Neuronal stem cell (in vitro differentiated cells): Measurements from ENCODE around the gene SPATS2L.
"Not testable (repeated sequence)": the region's sequence is repeated elsewhere in the genome, so short reads cannot be mapped to it uniquely, and the experiment has no call there.

Experiments used
- DNase-seq: peaks from one replicate; pipeline ENCODE4 v3.0.0-alpha.2; 2013; ENCODE audit warnings: low spot score
- H2AFZ ChIP-seq: one replicate; pipeline ENCODE4 v1.6.1; 2013; ENCODE audit warnings: mild to moderate bottlenecking, low read length, inconsistent platforms
- H2AK5ac ChIP-seq: 2 replicates; pipeline ENCODE4 v1.6.1; 2013; ENCODE audit warnings: low read depth, mild to moderate bottlenecking, inconsistent platforms, low read length, moderate library complexity, mixed read lengths
- H2BK120ac ChIP-seq: 2 replicates; pipeline ENCODE4 v1.6.1; 2013; ENCODE audit warnings: low read depth, mild to moderate bottlenecking, inconsistent platforms, low read length, moderate library complexity, mixed read lengths
- H2BK12ac ChIP-seq: one replicate; pipeline ENCODE4 v1.6.1; 2013; ENCODE audit warnings: low read length, inconsistent platforms
- H2BK15ac ChIP-seq: 2 replicates; pipeline ENCODE4 v1.6.1; 2013; ENCODE audit warnings: mild to moderate bottlenecking, low read length, inconsistent platforms, mixed read lengths
- H2BK5ac ChIP-seq: one replicate; pipeline ENCODE4 v1.6.1; 2013; ENCODE audit warnings: inconsistent platforms, mild to moderate bottlenecking, low read length, moderate library complexity
- H3K14ac ChIP-seq: one replicate; pipeline ENCODE4 v1.6.1; 2013; ENCODE audit warnings: low read length, inconsistent platforms
- H3K18ac ChIP-seq: 2 replicates; pipeline ENCODE4 v1.6.1; 2013; ENCODE audit warnings: low read length, inconsistent platforms
- H3K23ac ChIP-seq: 2 replicates; pipeline ENCODE4 v1.6.1; 2013; ENCODE audit warnings: low read depth, mild to moderate bottlenecking, mixed read lengths, low read length, inconsistent platforms; ENCODE audit not compliant: poor library complexity
- H3K27ac ChIP-seq: replicated peaks from 3 replicates; pipeline ENCODE4 v1.5.1; 2013; ENCODE audit warnings: low read length, inconsistent platforms
- H3K27me3 ChIP-seq, 3 experiments: 2 replicates each; pipeline ENCODE4 v1.6.1; 2013; ENCODE audit warnings: low read length in 3 of 3, mild to moderate bottlenecking in 2 of 3, inconsistent platforms in 1 of 3, low read depth in 1 of 3, mixed read lengths in 1 of 3, moderate library complexity in 1 of 3; ENCODE audit not compliant: control insufficient read depth in 3 of 3, insufficient read depth in 3 of 3
- H3K36me3 ChIP-seq, 2 donors: replicated peaks in 1 of 2; 2 replicates each; pipeline ENCODE4 v1.6.1; 2013; ENCODE audit warnings: low read length in 2 of 2; ENCODE audit not compliant: control insufficient read depth in 2 of 2, insufficient read depth in 2 of 2
- H3K4ac ChIP-seq: 2 replicates; pipeline ENCODE4 v1.6.1; 2013; ENCODE audit warnings: inconsistent platforms, mild to moderate bottlenecking, low read length, moderate library complexity
- H3K4me1 ChIP-seq, 2 donors: 1 replicate in 1 of 2; 2 replicates in 1 of 2; pipeline ENCODE4 v1.6.1; 2013; ENCODE audit warnings: low read length in 2 of 2, low read depth in 1 of 2; ENCODE audit not compliant: control insufficient read depth in 2 of 2, insufficient read depth in 1 of 2
- H3K4me2 ChIP-seq: one replicate; pipeline ENCODE4 v1.6.1; 2013; ENCODE audit warnings: mild to moderate bottlenecking, low read length, inconsistent platforms; ENCODE audit not compliant: insufficient read depth, poor library complexity, severe bottlenecking
- H3K4me3 ChIP-seq, 2 donors: 2 replicates each; pipeline ENCODE4 v1.5.1; 2013; ENCODE audit warnings: low read length in 2 of 2, mild to moderate bottlenecking in 2 of 2, inconsistent platforms in 1 of 2, moderate library complexity in 1 of 2
- H3K79me1 ChIP-seq: one replicate; pipeline ENCODE4 v1.6.1; 2013; ENCODE audit warnings: low read depth, mild to moderate bottlenecking, inconsistent platforms, low read length, moderate library complexity
- H3K9ac ChIP-seq: one replicate; pipeline ENCODE4 v1.6.1; 2013; ENCODE audit warnings: mild to moderate bottlenecking, low read depth, low read length, inconsistent platforms; ENCODE audit not compliant: poor library complexity
- H3K9me3 ChIP-seq, 2 donors: replicated peaks in 1 of 2; 2 replicates each; pipeline versions ENCODE3 to v1.6.1; 2013; ENCODE audit warnings: low read length in 2 of 2, mild to moderate bottlenecking in 2 of 2, inconsistent platforms in 1 of 2, low read depth in 1 of 2, mixed read lengths in 1 of 2, moderate library complexity in 1 of 2; ENCODE audit not compliant: control insufficient read depth in 2 of 2, insufficient read depth in 1 of 2
- H4K8ac ChIP-seq: one replicate; pipeline ENCODE4 v1.6.1; 2013; ENCODE audit warnings: low read depth, mild to moderate bottlenecking, inconsistent platforms, low read length, moderate library complexity
- H4K91ac ChIP-seq: one replicate; pipeline ENCODE4 v1.6.1; 2013; ENCODE audit warnings: low read length, low read depth, mild to moderate bottlenecking, inconsistent platforms; ENCODE audit not compliant: poor library complexity
- WGBS, 2 donors: extraction: QIAGEN DNeasy Blood & Tissue Kit; methylation state at CpG; one replicate each; pipeline ENCODE4 v1.1.7; 2013; ENCODE audit warnings: missing lambda C conversion rate in 2 of 2, mixed read lengths in 1 of 2; ENCODE audit not compliant: insufficient read length in 2 of 2, insufficient replicate concordance in 1 of 2; ENCODE audit errors: extremely low coverage in 2 of 2; 5-methylcytosine and 5-hydroxymethylcytosine counted together

Gene SPATS2L

DNA sequence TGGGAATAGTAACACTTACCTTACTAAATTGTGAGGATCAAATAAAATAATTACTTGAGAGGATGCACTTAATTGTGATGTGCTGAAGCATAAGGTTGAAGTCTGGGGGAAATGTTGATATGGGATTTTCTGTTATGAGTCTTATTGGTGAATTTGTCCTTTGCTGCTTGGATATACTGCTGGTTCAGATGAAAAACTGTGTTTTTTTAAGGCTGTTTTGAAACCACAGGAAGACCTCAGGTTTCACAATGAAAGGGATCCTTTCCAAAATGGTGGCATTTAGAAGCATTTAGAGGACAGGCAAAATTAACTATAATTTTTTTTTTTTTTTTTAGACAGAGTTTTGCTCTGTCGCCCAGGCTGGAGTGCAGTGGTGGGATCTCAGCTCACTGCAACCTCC is 34.9 kb downstream of the SPATS2L start:
- Histone ChIP-seq H3K36me3 (no peaks in the 10 kb centered on the region), H3K9me3 (peaks cover 0 to 7% of the 10 kb centered on the region in 2 donors), H3K4me3 (no peak overlapping the region), H3K4ac (no peak overlapping the region), H3K14ac (no peak overlapping the region), H3K4me1 (peaks cover 8 to 30% of the 10 kb centered on the region in 2 donors), H3K9ac (no peak overlapping the region), H2BK120ac (no peak overlapping the region), H3K27me3 (no peaks in the 10 kb centered on the region), H2BK12ac (no peak overlapping the region), H2BK15ac (no peak overlapping the region), H3K27ac (no peak overlapping the region), H4K91ac (no peak overlapping the region), H2AFZ (no peak overlapping the region), H3K18ac (no peak overlapping the region), H3K79me1 (peaks cover 3% of the 10 kb centered on the region), H3K4me2 (no peak overlapping the region), H2AK5ac (no peak overlapping the region), H4K8ac (no peak overlapping the region), H3K23ac (no peak overlapping the region), H2BK5ac (no peak overlapping the region)
- no peak for DNase-seq
- WGBS, 2 donors = no CpG with 5 or more reads among the region's 1 CpG

DNA sequence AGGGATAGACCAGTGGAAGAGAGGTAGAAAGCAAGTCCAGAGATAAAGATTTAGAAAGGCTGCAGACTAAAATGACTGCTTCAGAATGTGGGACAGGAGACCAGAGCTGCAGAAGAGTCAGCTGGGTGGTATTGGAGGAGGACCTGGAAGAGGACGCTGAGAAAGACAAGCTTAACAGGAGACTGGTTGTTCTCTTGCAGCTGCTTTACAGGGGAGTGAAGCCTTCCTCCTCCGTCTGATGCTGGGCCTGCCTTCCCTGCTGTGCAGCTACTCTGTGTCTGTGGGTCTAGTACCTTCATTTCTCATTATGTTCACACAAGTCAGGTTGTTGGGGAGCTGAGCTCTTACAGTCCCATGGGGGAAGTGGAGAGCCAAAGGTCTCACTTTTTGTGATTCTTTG is 35.7 kb downstream of the SPATS2L start:
- H3K4me3 ChIP-seq = no peak overlapping the region
- no peak overlapping the region for H3K4ac ChIP-seq
- no peak overlapping the region for H4K91ac ChIP-seq
- no peak overlapping the region for H2BK12ac ChIP-seq
- H3K23ac ChIP-seq = no peak overlapping the region
- H4K8ac ChIP-seq = no peak overlapping the region
- no peaks in the 10 kb centered on the region for H3K27me3 ChIP-seq
- H2BK15ac ChIP-seq = no peak overlapping the region
- no peak for DNase-seq
- H3K9me3 ChIP-seq = peaks cover 0 to 7% of the 10 kb centered on the region in 2 donors
- peaks cover 8 to 34% of the 10 kb centered on the region in 2 donors for H3K4me1 ChIP-seq
- no peak overlapping the region for H2BK5ac ChIP-seq
- no peak overlapping the region for H2AK5ac ChIP-seq
- H2BK120ac ChIP-seq = no peak overlapping the region
- no peak overlapping the region for H3K18ac ChIP-seq
- H3K36me3 ChIP-seq = no peaks in the 10 kb centered on the region
- WGBS, 2 donors = no CpG with 5 or more reads among the region's 2 CpGs
- no peak overlapping the region for H3K4me2 ChIP-seq
- H3K14ac ChIP-seq = no peak overlapping the region
- peaks cover 3% of the 10 kb centered on the region for H3K79me1 ChIP-seq
- no peak overlapping the region for H2AFZ ChIP-seq
- no peak overlapping the region for H3K9ac ChIP-seq
- no peak overlapping the region for H3K27ac ChIP-seq

DNA sequence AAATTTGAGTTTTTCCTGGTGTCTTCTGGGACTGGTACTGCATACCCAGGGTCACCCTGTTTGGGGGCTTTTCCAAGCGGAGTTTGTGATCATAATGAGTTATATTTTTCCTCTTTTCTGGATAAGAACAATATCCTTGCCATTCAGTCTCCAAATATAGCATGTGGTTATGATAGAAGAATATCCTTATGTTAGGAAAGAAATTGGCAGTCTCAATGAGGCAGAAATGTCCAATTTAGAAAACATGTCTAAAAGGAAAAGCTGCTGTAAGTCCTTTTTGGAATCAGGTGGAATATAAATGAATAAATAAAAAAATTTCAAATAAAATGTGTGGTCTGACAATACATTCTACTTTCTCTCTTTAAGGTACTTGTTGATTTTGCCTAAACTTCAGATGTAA is 36.2 kb downstream of the SPATS2L start:
- H3K4me2 ChIP-seq = no peak overlapping the region
- H2BK12ac ChIP-seq = no peak overlapping the region
- no peak overlapping the region for H4K91ac ChIP-seq
- H2AFZ ChIP-seq = no peak overlapping the region
- H4K8ac ChIP-seq = no peak overlapping the region
- H3K79me1 ChIP-seq = peaks cover 3% of the 10 kb centered on the region
- H3K27me3 ChIP-seq = no peaks in the 10 kb centered on the region
- H3K36me3 ChIP-seq = no peaks in the 10 kb centered on the region
- no peak overlapping the region for H3K23ac ChIP-seq
- peaks cover 8 to 31% of the 10 kb centered on the region in 2 donors for H3K4me1 ChIP-seq
- no peak for DNase-seq
- H3K27ac ChIP-seq = no peak overlapping the region
- no peak overlapping the region for H3K18ac ChIP-seq
- H2BK5ac ChIP-seq = no peak overlapping the region
- no peak overlapping the region for H2BK15ac ChIP-seq
- H2AK5ac ChIP-seq = no peak overlapping the region
- H3K4me3 ChIP-seq = no peak overlapping the region
- H3K4ac ChIP-seq = no peak overlapping the region
- no CpG with 5 or more reads among the region's 1 CpG for WGBS, 2 donors
- peaks cover 0 to 7% of the 10 kb centered on the region in 2 donors for H3K9me3 ChIP-seq
- H2BK120ac ChIP-seq = no peak overlapping the region
- H3K9ac ChIP-seq = no peak overlapping the region
- H3K14ac ChIP-seq = no peak overlapping the region

DNA sequence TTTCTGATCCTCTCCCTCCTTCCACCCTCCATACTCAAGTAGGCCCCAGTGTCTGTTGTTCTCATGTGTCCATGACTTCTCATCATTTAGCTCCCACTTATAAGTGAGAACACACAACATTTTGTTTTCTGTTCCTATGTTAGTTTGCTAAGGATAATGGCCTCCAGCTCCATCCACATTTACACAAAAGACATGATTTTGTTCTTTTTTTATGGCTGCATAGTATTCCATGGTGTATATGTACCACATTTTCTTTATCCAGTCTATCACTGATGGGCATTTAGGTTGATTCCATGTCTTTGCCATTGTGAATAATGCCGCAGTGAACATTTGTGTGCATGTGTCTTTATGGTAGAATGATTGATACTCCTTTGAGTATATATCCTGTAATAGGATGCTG is 37.7 kb downstream of the SPATS2L start:
- not testable (repeated sequence) for H3K79me1 ChIP-seq, H2BK120ac ChIP-seq, H3K9me3 ChIP-seq, H2AK5ac ChIP-seq, H3K36me3 ChIP-seq, H3K4ac ChIP-seq, H3K23ac ChIP-seq, H2BK12ac ChIP-seq, H2BK15ac ChIP-seq, H2AFZ ChIP-seq, H2BK5ac ChIP-seq, H4K91ac ChIP-seq, H3K9ac ChIP-seq, H3K4me3 ChIP-seq, H4K8ac ChIP-seq, H3K4me2 ChIP-seq, H3K27ac ChIP-seq, DNase-seq, H3K18ac ChIP-seq, H3K27me3 ChIP-seq, H3K14ac ChIP-seq
- peaks cover 8 to 29% of the 10 kb centered on the region in 2 donors for H3K4me1 ChIP-seq
- WGBS, 2 donors = no CpG with 5 or more reads among the region's 1 CpG
